Effector memory CD8-positive, alpha-beta T cell (primary cell): ENCODE results near the gene MED4.

ENCODE experiments used
- ATAC-seq: fragments of 150-1000 bp; cut with Tn5 transposase; replicated peaks from 2 replicates; pipeline ENCODE4 v1.10.0; 2021; ENCODE audit warnings: mild to moderate bottlenecking, moderate library complexity
- DNase-seq, 3 experiments: peaks; one replicate each; pipeline ENCODE4 v3.0.0; 2021
- H3K27ac Mint-ChIP-seq, 2 donors: one replicate each; pipeline ENCODE4 v1.8.0; 2022; ENCODE audit warnings: mild to moderate bottlenecking in 2 of 2, mixed read lengths in 2 of 2, moderate library complexity in 2 of 2
- H3K27me3 Mint-ChIP-seq, 2 donors: one replicate each; pipeline ENCODE4 v1.8.0; 2022; ENCODE audit warnings: mixed read lengths in 2 of 2
- H3K36me3 Mint-ChIP-seq: one replicate; pipeline ENCODE4 v1.8.0; 2022; ENCODE audit warnings: mild to moderate bottlenecking, moderate library complexity, mixed read lengths; ENCODE audit not compliant: insufficient read depth
- H3K4me1 Mint-ChIP-seq, 2 donors: one replicate each; pipeline ENCODE4 v1.8.0; 2022; ENCODE audit warnings: low read depth in 2 of 2, mixed read lengths in 2 of 2
- H3K4me3 Mint-ChIP-seq, 2 donors: one replicate each; pipeline ENCODE4 v1.8.0; 2022; ENCODE audit warnings: mild to moderate bottlenecking in 2 of 2, mixed read lengths in 2 of 2, moderate library complexity in 2 of 2
- H3K9me3 Mint-ChIP-seq, 2 donors: one replicate each; pipeline ENCODE4 v1.8.0; 2022; ENCODE audit warnings: mixed read lengths in 2 of 2

Gene MED4

DNA sequence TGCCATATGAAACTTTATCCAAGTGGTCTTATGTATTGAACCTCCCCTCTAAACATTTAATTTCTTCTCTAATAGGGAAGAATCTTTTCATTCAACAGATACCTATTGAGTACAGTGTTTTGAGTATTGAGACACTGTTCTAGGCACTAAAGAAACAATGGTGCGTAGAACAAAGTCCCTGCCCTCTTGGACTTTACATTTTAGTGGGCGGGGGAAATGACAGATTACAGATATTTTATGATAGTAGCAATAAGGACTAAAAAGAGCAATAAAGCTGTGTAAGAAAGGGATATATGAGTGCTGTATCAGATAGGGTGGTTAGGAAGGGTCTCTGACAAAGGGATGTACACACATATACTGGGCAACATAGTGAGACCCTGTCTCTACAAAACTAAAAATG lies 52.0 kb downstream of the MED4 start:
- Mint-ChIP-seq H3K27ac (peak overlapping the region; percentile 17 to 55), H3K4me3 (no peak overlapping the region), H3K4me1 (peaks cover 8 to 13% of the 10 kb centered on the region in 2 donors), H3K27me3 (no peaks in the 10 kb centered on the region), H3K9me3 (no peaks in the 10 kb centered on the region), H3K36me3 (peaks cover 21% of the 10 kb centered on the region)
- ATAC-seq, result no peak
- no peak for DNase-seq

DNA sequence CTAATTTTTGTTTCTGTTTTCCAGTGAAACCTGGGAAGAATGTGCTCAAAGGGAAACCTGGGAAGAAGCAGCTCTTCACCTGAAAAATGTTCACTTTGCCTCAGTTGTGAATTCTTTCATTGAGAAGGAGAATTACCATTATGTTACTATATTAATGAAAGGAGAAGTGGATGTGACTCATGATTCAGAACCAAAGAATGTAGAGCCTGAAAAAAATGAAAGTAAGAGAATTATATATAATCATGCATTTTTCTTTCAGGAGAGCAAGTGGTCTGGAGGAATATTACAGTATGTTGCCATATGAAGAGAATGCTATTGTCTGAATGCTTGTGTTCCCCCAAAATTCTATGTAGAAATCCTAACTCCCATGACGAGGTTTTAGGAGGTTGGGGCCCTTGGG lies 54.0 kb downstream of the MED4 start:
- Mint-ChIP-seq H3K27ac (no peak overlapping the region), H3K4me3 (no peak overlapping the region), H3K4me1 (peaks cover 14 to 18% of the 10 kb centered on the region in 2 donors), H3K36me3 (peaks cover 20% of the 10 kb centered on the region), H3K9me3 (no peaks in the 10 kb centered on the region), H3K27me3 (no peaks in the 10 kb centered on the region)
- DNase-seq, result no peak
- ATAC-seq, result no peak

DNA sequence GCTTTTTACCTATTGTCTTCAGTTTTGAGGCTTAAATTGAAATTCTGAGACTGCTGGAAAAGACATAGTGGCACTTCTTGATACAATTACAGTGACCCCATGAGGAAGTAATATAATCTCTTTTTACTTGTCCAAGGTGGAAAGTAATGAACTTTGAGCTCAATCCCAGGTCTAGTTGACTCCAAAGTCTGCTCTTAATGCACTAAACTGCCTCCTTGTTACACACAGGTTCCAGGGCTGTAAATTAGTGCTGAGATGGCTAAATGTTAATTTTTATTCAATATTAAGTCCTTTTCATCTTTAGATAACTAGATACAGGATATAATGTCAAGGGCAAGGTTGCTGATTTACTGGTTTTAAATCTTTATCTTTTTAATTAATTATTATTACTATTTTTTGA lies 54.9 kb downstream of the MED4 start:
- peaks cover 14 to 18% of the 10 kb centered on the region in 2 donors for H3K4me1 Mint-ChIP-seq
- peak overlapping the region in 1 of 2 donors; percentile 44 for H3K27ac Mint-ChIP-seq
- H3K9me3 Mint-ChIP-seq, result no peaks in the 10 kb centered on the region

DNA sequence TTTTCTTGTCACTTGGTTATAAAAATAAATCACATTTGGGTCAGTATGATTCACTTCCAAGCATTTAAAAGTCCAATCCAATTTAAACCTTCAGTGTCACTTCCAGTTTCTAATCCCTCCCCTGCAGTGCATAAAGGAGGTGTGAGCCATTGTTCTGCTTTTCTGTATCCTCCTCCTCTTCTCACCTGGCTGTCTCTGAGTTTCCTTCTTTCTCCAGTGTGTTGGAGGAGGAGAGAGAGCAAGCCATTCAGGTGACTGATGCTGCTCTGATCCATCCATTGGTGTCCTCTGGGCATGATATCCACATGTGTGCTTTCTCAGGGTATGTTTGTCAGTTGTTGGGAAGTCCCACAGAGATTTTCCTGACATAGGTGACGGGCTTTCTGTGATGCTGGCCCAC lies 56.1 kb downstream of the MED4 start:
- Mint-ChIP-seq H3K36me3 (peaks cover 20% of the 10 kb centered on the region), H3K4me1 (peaks cover 18 to 24% of the 10 kb centered on the region in 2 donors)

More for the DNA sequence above, 54.9 kb downstream of the MED4 start:
- Mint-ChIP-seq H3K27me3 (no peaks in the 10 kb centered on the region), H3K36me3 (peaks cover 20% of the 10 kb centered on the region), H3K4me3 (peak overlapping the region in 1 of 2 donors; percentile 92)
- DNase-seq, result no peak
- no peak for ATAC-seq

DNA sequence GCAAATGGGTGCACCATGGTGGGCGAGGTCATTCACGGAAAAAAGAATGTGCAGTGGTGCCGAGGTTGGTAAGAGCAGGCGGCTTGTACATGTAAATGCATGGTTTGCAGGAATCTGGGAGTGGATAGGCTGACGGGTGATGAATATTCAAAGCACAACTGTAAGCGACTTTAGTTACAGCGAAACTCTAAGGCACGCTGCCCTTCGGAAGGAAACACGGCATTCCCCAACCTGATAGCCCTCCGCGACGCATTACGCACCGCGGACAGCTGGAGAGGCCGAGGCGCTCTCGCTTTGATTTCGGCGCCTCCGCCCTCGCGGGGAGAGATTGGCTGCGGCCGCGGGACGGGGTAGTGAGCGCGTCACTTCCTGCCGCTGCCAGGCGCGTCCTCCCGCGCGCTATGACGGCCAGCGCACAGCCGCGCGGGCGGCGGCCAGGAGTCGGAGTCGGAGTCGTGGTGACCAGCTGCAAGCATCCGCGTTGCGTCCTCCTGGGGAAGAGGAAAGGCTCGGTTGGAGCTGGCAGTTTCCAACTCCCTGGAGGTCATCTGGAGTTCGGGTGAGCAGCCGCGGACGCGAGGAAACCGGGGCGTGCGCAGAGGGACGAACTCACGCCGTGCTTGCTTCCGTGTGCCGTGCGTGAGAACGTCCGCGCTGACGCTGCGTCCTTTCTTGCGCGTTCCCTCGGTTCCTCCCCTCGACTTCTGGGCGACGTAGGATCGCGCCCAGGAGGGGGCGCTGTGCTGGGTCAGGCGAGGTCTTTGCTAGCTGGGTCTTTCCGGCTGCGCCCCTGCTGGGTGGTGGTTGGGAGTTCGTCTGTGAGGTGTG lies 57.3 kb downstream of the MED4 start, which contains the start of gene NUDT15:
TSS of gene NUDT15 (plus strand) at position 381 of the 828 bp plus-strand sequence. CDS start at position 402, 21 bp downstream.
- Mint-ChIP-seq H3K27me3 (no peaks in the 10 kb centered on the region), H3K36me3 (peaks cover 20% of the 10 kb centered on the region), H3K27ac (peak within 1 kb of the TSS; percentile 98), H3K4me3 (peak within 1 kb of the TSS; percentile 88 to 92), H3K4me1 (peaks cover 18 to 21% of the 10 kb centered on the region in 2 donors), H3K9me3 (no peaks in the 10 kb centered on the region)
- peak; percentile 86 for ATAC-seq
- peak; percentile 93 to 95 (median 95) for DNase-seq

More for the DNA sequence above, 56.1 kb downstream of the MED4 start:
- Mint-ChIP-seq H3K27ac (peak overlapping the region; percentile 98), H3K4me3 (peak overlapping the region; percentile 88 to 92), H3K9me3 (no peaks in the 10 kb centered on the region), H3K27me3 (no peaks in the 10 kb centered on the region)
- no peak for ATAC-seq
- DNase-seq, result no peak

DNA sequence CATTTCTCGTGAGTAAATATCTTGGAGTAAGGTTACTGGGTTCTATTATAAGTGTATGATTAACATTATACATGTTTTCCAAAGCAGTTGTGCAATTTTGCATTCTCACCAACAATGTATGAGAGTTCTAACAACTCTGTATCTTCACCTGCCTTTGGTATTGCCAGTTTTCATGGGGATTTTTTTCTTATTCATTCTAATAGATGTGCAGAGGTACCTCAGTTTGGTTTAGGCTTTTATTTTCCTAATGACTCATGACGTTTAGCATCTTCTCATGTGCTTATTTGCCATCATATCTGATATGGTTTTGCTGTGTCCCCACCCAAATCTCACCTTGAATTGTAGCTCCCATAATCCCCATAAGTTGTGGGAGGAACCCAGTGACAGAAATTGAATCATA lies 65.0 kb downstream of the MED4 start:
- Mint-ChIP-seq H3K4me1 (peaks cover 4 to 5% of the 10 kb centered on the region in 2 donors), H3K4me3 (no peak overlapping the region), H3K27ac (no peak overlapping the region), H3K36me3 (peaks cover 5% of the 10 kb centered on the region), H3K27me3 (no peaks in the 10 kb centered on the region), H3K9me3 (no peaks in the 10 kb centered on the region)
- DNase-seq (no peak), ATAC-seq (no peak)

DNA sequence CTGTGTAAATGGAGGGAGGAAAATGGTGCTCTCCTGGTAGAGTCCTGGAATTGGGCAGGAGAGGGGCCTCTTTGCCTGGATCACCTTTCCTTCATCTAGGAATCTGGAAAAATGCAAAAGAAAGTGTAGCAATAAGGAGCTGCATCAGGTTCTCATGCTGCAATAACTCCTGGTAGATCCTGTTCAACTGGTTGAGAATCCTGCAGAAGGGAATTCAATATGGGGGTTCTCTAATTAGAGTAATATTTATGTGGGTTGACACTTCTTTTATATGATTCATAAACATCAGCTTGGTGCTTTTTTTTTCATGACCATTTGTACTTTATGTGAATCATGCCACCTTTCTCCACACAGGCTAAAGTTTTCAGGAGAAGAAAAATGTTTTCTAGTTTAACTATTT lies 66.8 kb downstream of the MED4 start:
- Mint-ChIP-seq H3K27ac (no peak overlapping the region), H3K4me3 (no peak overlapping the region), H3K36me3 (peaks cover 5% of the 10 kb centered on the region), H3K9me3 (no peaks in the 10 kb centered on the region), H3K27me3 (no peaks in the 10 kb centered on the region), H3K4me1 (no peaks in the 10 kb centered on the region)
- no peak for ATAC-seq
- DNase-seq, result no peak
